GM21619 (cell line): Measurements from ENCODE around the gene RBMS3.

Experiments
- ATAC-seq: cut with Tn5 transposase; IDR thresholded peaks from one replicate; pipeline ENCODE4 v1.9.1; 2021; ENCODE audit not compliant: unreplicated experiment

Gene RBMS3

GRCh38 chr3:29608414-29609327 lies 327.8 kb downstream of the RBMS3 start:
- ATAC-seq, result no peak

- ATAC-seq, result no peak
Measured at GRCh38 chr3:29609328-29609811, 328.5 kb downstream of the RBMS3 start.

GRCh38 chr3:29610781-29611180 lies 329.9 kb downstream of the RBMS3 start:
- ATAC-seq, result no peak

GRCh38 chr3:29611252-29611651 lies 330.4 kb downstream of the RBMS3 start:
- no peak for ATAC-seq

- no peak for ATAC-seq
Measured at GRCh38 chr3:29612536-29612935, 331.7 kb downstream of the RBMS3 start.

GRCh38 chr3:29614954-29615353 lies 334.1 kb downstream of the RBMS3 start:
- no peak for ATAC-seq

GRCh38 chr3:29618395-29619282 lies 337.8 kb downstream of the RBMS3 start:
- ATAC-seq, result no peak

GRCh38 chr3:29619676-29620075 lies 338.8 kb downstream of the RBMS3 start:
- no peak for ATAC-seq

- ATAC-seq, result no peak
Measured at GRCh38 chr3:29627136-29628117, 346.6 kb downstream of the RBMS3 start.

GRCh38 chr3:29628795-29629194 lies 347.9 kb downstream of the RBMS3 start:
- no peak for ATAC-seq

GRCh38 chr3:29635888-29636287 lies 355.0 kb downstream of the RBMS3 start:
- no peak for ATAC-seq

- ATAC-seq, result no peak
Measured at GRCh38 chr3:29637068-29637467, 356.2 kb downstream of the RBMS3 start.

- ATAC-seq, result no peak
Measured at GRCh38 chr3:29639578-29640290, 358.9 kb downstream of the RBMS3 start.

- ATAC-seq, result no peak
Measured at GRCh38 chr3:29642393-29643033, 361.6 kb downstream of the RBMS3 start.

- no peak for ATAC-seq
Measured at GRCh38 chr3:29643034-29643425, 362.2 kb downstream of the RBMS3 start.

GRCh38 chr3:29644261-29644660 lies 363.4 kb downstream of the RBMS3 start:
- ATAC-seq, result no peak

GRCh38 chr3:29644956-29645636 lies 364.2 kb downstream of the RBMS3 start:
- no peak for ATAC-seq

GRCh38 chr3:29646043-29646442 lies 365.2 kb downstream of the RBMS3 start:
- no peak for ATAC-seq
